ENCODE results near the gene CENATAC.
"Not testable (repeated sequence)": the region's sequence is repeated elsewhere in the genome, so short reads cannot be mapped to it uniquely, and the experiment has no call there.

- not testable (repeated sequence) for TF ChIP-seq EZH2 (optimal IDR thresholded peaks at IDR 0.05; ENCODE audit: low read depth, low read length); CTCF (IDR thresholded peaks at IDR 0.05; ENCODE audit: low read length); EZH2phosphoT487 (IDR thresholded peaks at IDR 0.05; ENCODE audit: low read length)
Measured at GRCh38 chr11:118953976-118954375, 44.0 kb upstream of the CENATAC start.
